ENCODE measurements around the gene OCSTAMP. TPM values are rescaled to one million over a fixed set of nuclear protein-coding genes. Genes with fewer than 3 reads are reported as not detected.

Gene OCSTAMP
- total RNA-seq, 3 donors from 2014 or later = 0.32 TPM; not detected in 2

GRCh38 chr20:46592580-46593362, 42.3 kb upstream of the OCSTAMP start:
- no peaks in the 10 kb centered on the region for H3K27me3 ChIP-seq
- no peaks in the 10 kb centered on the region for H3K4me1 ChIP-seq
- DNase-seq (ENCODE audit: low spot score in 2 of 2) = no peak
- H3K4me3 ChIP-seq = no peak overlapping the region
- intact Hi-C loops (cut with DNase I; ENCODE audit: low total_unique reads) = no loop called here
- TF ChIP-seq CTCF (IDR thresholded peaks at IDR 0.05) (no peak), POLR2AphosphoS5 (IDR thresholded peaks at IDR 0.05) (no peak), POLR2A (IDR thresholded peaks at IDR 0.05) (no peak)
- H3K9me3 ChIP-seq = no peaks in the 10 kb centered on the region
- no peak overlapping the region for H3K27ac ChIP-seq
- no peaks in the 10 kb centered on the region for H3K36me3 ChIP-seq

GRCh38 chr20:46590443-46590842, 40.0 kb upstream of the OCSTAMP start:
- Histone ChIP-seq H3K9me3 (no peaks in the 10 kb centered on the region), H3K36me3 (no peaks in the 10 kb centered on the region), H3K4me1 (no peaks in the 10 kb centered on the region), H3K27ac (no peak overlapping the region), H3K27me3 (no peaks in the 10 kb centered on the region), H3K4me3 (no peak overlapping the region)
- no peak for TF ChIP-seq CTCF (IDR thresholded peaks at IDR 0.05)
- intact Hi-C loops (cut with DNase I; ENCODE audit: low total_unique reads) = no loop called here
- no peak for DNase-seq (ENCODE audit: low spot score in 2 of 2)

GRCh38 chr20:46588532-46589511, 38.4 kb upstream of the OCSTAMP start:
- H3K4me3 ChIP-seq = no peak overlapping the region
- H3K27me3 ChIP-seq = no peaks in the 10 kb centered on the region
- DNase-seq (ENCODE audit: low spot score in 2 of 2) = no peak
- H3K27ac ChIP-seq = no peak overlapping the region
- H3K4me1 ChIP-seq = no peaks in the 10 kb centered on the region
- TF ChIP-seq CTCF (IDR thresholded peaks at IDR 0.05) (no peak), POLR2A (IDR thresholded peaks at IDR 0.05) (no peak), POLR2AphosphoS5 (IDR thresholded peaks at IDR 0.05) (no peak)
- H3K9me3 ChIP-seq = no peaks in the 10 kb centered on the region
- intact Hi-C loops (cut with DNase I; ENCODE audit: low total_unique reads) = no loop called here
- H3K36me3 ChIP-seq = no peaks in the 10 kb centered on the region

GRCh38 chr20:46587986-46588385, 37.5 kb upstream of the OCSTAMP start:
- Histone ChIP-seq H3K27ac (no peak overlapping the region), H3K36me3 (no peaks in the 10 kb centered on the region), H3K4me1 (no peaks in the 10 kb centered on the region), H3K4me3 (no peak overlapping the region), H3K9me3 (no peaks in the 10 kb centered on the region), H3K27me3 (no peaks in the 10 kb centered on the region)
- no peak for TF ChIP-seq CTCF (IDR thresholded peaks at IDR 0.05)
- TF ChIP-seq POLR2A (IDR thresholded peaks at IDR 0.05) = no peak
- no peak for TF ChIP-seq POLR2AphosphoS5 (IDR thresholded peaks at IDR 0.05)
- intact Hi-C loops (cut with DNase I; ENCODE audit: low total_unique reads) = no loop called here
- no peak for DNase-seq (ENCODE audit: low spot score in 2 of 2)

- TF ChIP-seq POLR2A (IDR thresholded peaks at IDR 0.05) (no peak), POLR2AphosphoS5 (IDR thresholded peaks at IDR 0.05) (no peak), CTCF (IDR thresholded peaks at IDR 0.05) (no peak)
- no peak overlapping the region for H3K27ac ChIP-seq
- intact Hi-C loops (cut with DNase I; ENCODE audit: low total_unique reads) = no loop called here
Observed at GRCh38 chr20:46586724-46587123, 36.3 kb upstream of the OCSTAMP start.

More at GRCh38 chr20:46586724-46587123, 36.3 kb upstream of the OCSTAMP start:
- no peak overlapping the region for H3K4me3 ChIP-seq
- no peaks in the 10 kb centered on the region for H3K4me1 ChIP-seq
- H3K27me3 ChIP-seq = no peaks in the 10 kb centered on the region
- no peaks in the 10 kb centered on the region for H3K36me3 ChIP-seq
- no peak for DNase-seq (ENCODE audit: low spot score in 2 of 2)
- no peaks in the 10 kb centered on the region for H3K9me3 ChIP-seq
